GM12892 (cell line): ENCODE measurements around the gene SORCS3.

Experiments
- POLR2A ChIP-seq: IDR thresholded peaks from 2 replicates; pipeline ENCODE4 v1.6.1; 2011; ENCODE audit warnings: low read depth, low read length, control low read depth
- TAF1 ChIP-seq: IDR thresholded peaks from 2 replicates; pipeline ENCODE4 v1.6.1; 2011; ENCODE audit warnings: low read depth, mild to moderate bottlenecking, control low read depth, low read length, borderline replicate concordance

GRCh38 chr10:105181626-105182025 lies 540.5 kb downstream of the SORCS3 start:
- no peak for TF ChIP-seq TAF1
- TF ChIP-seq POLR2A, result no peak
